GM12892 (cell line): ENCODE results near the gene SLC39A9. TPM values are rescaled to one million over a fixed set of nuclear protein-coding genes. Genes with fewer than 3 reads are reported as not detected.

Experiments
- DNase-seq: peaks from one replicate; pipeline ENCODE4 v3.0.0; 2011; ENCODE audit not compliant: insufficient read length
- FAIRE-seq: peaks from 2 replicates; lab custom pipeline; 2011; peaks lifted over from hg19 to GRCh38; lab: Jason Lieb, UNC
- POLR2A ChIP-seq: IDR thresholded peaks from 2 replicates; pipeline ENCODE4 v1.6.1; 2011; ENCODE audit warnings: low read depth, low read length, control low read depth
- POLR2AphosphoS5 ChIP-seq: IDR thresholded peaks from 2 replicates; pipeline ENCODE4 v1.6.1; 2011; ENCODE audit warnings: low read depth, low read length, control low read depth
- TAF1 ChIP-seq: IDR thresholded peaks from 2 replicates; pipeline ENCODE4 v1.6.1; 2011; ENCODE audit warnings: low read depth, mild to moderate bottlenecking, control low read depth, low read length, borderline replicate concordance
- polyA plus RNA-seq: library from polyadenylated mRNA; unstranded; fragments of >200 nt; gene quantifications from one replicate; pipeline ENCODE4 v1.2.1, GENCODE V29; 2012; ENCODE audit warnings: missing spikeins, inconsistent platforms; ENCODE audit not compliant: missing spikeins

Gene SLC39A9
- 32.3 TPM for polyA plus RNA-seq

GRCh38 chr14:69398053-69398817 is at the start of gene SLC39A9, which contains the start of gene ERH:
Gene SLC39A9 (plus strand): TSS chr14:69398692. CDS start chr14:69399370, 678 bp downstream.
Gene ERH (minus strand): TSS chr14:69398299. CDS start chr14:69398233, 66 bp downstream.
- FAIRE-seq (peak; percentile 98), DNase-seq (peak; percentile 73)
- TF ChIP-seq TAF1 (peak; percentile 71; the same call in 1 of the 2 replicates), POLR2AphosphoS5 (peak; percentile 96), POLR2A (peak; percentile 93)

GRCh38 chr14:69349091-69349777 is 49.3 kb upstream of the SLC39A9 start:
- TF ChIP-seq POLR2A, result no peak
- no peak for TF ChIP-seq POLR2AphosphoS5
- no peak for TF ChIP-seq TAF1
- no peak for DNase-seq
- no peak for FAIRE-seq

GRCh38 chr14:69350892-69351291 is 47.6 kb upstream of the SLC39A9 start:
- TF ChIP-seq POLR2AphosphoS5, result no peak
- TF ChIP-seq TAF1, result no peak
- TF ChIP-seq POLR2A, result no peak
- no peak for FAIRE-seq
- no peak for DNase-seq

- FAIRE-seq, result peak; percentile 5
- no peak for DNase-seq
- TF ChIP-seq TAF1, result no peak
- no peak for TF ChIP-seq POLR2AphosphoS5
- no peak for TF ChIP-seq POLR2A
These were observed 47.1 kb upstream of the SLC39A9 start for GRCh38 chr14:69351385-69351784.

GRCh38 chr14:69351911-69352310 is 46.6 kb upstream of the SLC39A9 start:
- FAIRE-seq (no peak), DNase-seq (no peak)
- TF ChIP-seq POLR2A, result no peak
- no peak for TF ChIP-seq TAF1
- TF ChIP-seq POLR2AphosphoS5, result no peak

GRCh38 chr14:69353168-69353567 is 45.3 kb upstream of the SLC39A9 start:
- FAIRE-seq (no peak), DNase-seq (no peak)
- TF ChIP-seq POLR2A, result no peak
- TF ChIP-seq POLR2AphosphoS5, result no peak
- no peak for TF ChIP-seq TAF1

- FAIRE-seq (peak; percentile 99), DNase-seq (peak; percentile 89)
- TF ChIP-seq POLR2AphosphoS5, result peak; percentile 31; the same call in 1 of the 2 replicates
- TF ChIP-seq TAF1, result peak; percentile 35; the same call in 1 of the 2 replicates
- TF ChIP-seq POLR2A, result no peak; the same call in 1 of the 2 replicates
These were observed 43.9 kb upstream of the SLC39A9 start for GRCh38 chr14:69354383-69355153.

GRCh38 chr14:69355154-69355597 is 43.3 kb upstream of the SLC39A9 start:
- no peak; the same call in 1 of the 2 replicates for TF ChIP-seq POLR2A
- no peak for TF ChIP-seq POLR2AphosphoS5
- no peak for TF ChIP-seq TAF1
- FAIRE-seq, result no peak

GRCh38 chr14:69355607-69356281 is 42.7 kb upstream of the SLC39A9 start:
- DNase-seq (no peak), FAIRE-seq (peak; percentile 72)
- TF ChIP-seq TAF1, result no peak
- no peak for TF ChIP-seq POLR2AphosphoS5
- no peak for TF ChIP-seq POLR2A

More at GRCh38 chr14:69355154-69355597, 43.3 kb upstream of the SLC39A9 start:
- DNase-seq, result no peak

- no peak for FAIRE-seq
- no peak for DNase-seq
- no peak for TF ChIP-seq TAF1
- TF ChIP-seq POLR2A, result no peak
- no peak for TF ChIP-seq POLR2AphosphoS5
These were observed 41.5 kb upstream of the SLC39A9 start for GRCh38 chr14:69356903-69357543.
